HEK293 (cell line): ENCODE results near the gene ZNF41.

Experiments
- CTCF ChIA-PET: fragments of 350-600 bp; formaldehyde crosslinking; extraction: SDS; loops from one replicate; lab custom pipeline; 2021; ENCODE audit warnings: antibody characterized with exemption; lab: Yijun Ruan, JAX
- POLR2A ChIA-PET: fragments of 300-600 bp; formaldehyde crosslinking; extraction: SDS; loops from one replicate; lab custom pipeline; 2020; ENCODE audit warnings: antibody characterized with exemption, inconsistent platforms; lab: Yijun Ruan, JAX
- H3K27ac ChIP-seq: fragments of 200-500 bp; sonication (Bioruptor generic); 2 replicates; pipeline ENCODE4 v1.5.1; 2014; ENCODE audit warnings: low read depth, low read length, control low read depth, inconsistent platforms; ENCODE audit errors: extremely low read depth
- H3K36me3 ChIP-seq, 2 experiments: fragments of 200-500 bp in 1 of 2; sonication (Bioruptor generic) in 1 of 2; 1 replicate in 1 of 2; 2 replicates in 1 of 2; pipeline ENCODE4 v1.5.1; 2014 to 2017; ENCODE audit warnings: inconsistent platforms in 2 of 2, low read length in 2 of 2; ENCODE audit not compliant: control insufficient read depth in 2 of 2, insufficient read depth in 1 of 2
- H3K4me1 ChIP-seq: fragments of 200-500 bp; sonication (Bioruptor generic); 2 replicates; pipeline ENCODE4 v1.5.1; 2014; ENCODE audit warnings: mild to moderate bottlenecking, low read length, inconsistent platforms; ENCODE audit not compliant: control insufficient read depth, insufficient read depth
- H3K4me3 ChIP-seq: 2 replicates; pipeline ENCODE4 v1.5.1; 2011; ENCODE audit warnings: low read depth, mild to moderate bottlenecking, control low read depth, low read length, moderate library complexity
- H3K9me3 ChIP-seq: fragments of 200-500 bp; sonication (Bioruptor generic); 2 replicates; pipeline ENCODE4 v1.5.1; 2014; ENCODE audit warnings: low read depth, low read length, inconsistent platforms; ENCODE audit not compliant: control insufficient read depth, insufficient read depth
- GLI4 ChIP-seq: fragments of 450-650 bp; formaldehyde crosslinking; IDR thresholded peaks from 2 replicates; pipeline ENCODE4 v1.5.1; 2016; ENCODE audit warnings: missing biosample characterization, missing genetic modification characterization
- GLIS1 ChIP-seq: fragments of 450-650 bp; formaldehyde crosslinking; IDR thresholded peaks from 2 replicates; pipeline ENCODE4 v1.5.1; 2016; ENCODE audit warnings: missing biosample characterization, missing genetic modification characterization
- REPIN1 ChIP-seq: fragments of 450-650 bp; formaldehyde crosslinking; IDR thresholded peaks from 2 replicates; pipeline ENCODE4 v1.5.1; 2017; ENCODE audit warnings: missing biosample characterization, missing genetic modification characterization, low read depth
- SCRT1 ChIP-seq: fragments of 450-650 bp; formaldehyde crosslinking; IDR thresholded peaks from 2 replicates; pipeline ENCODE4 v1.5.1; 2016; ENCODE audit warnings: missing biosample characterization, missing genetic modification characterization, borderline replicate concordance
- SETDB1 ChIP-seq: IDR thresholded peaks from one replicate; pipeline ENCODE4 v1.6.1; 2017; ENCODE audit warnings: mild to moderate bottlenecking, low read length, moderate library complexity, mixed read lengths; ENCODE audit not compliant: insufficient read length
- TCF7L2 ChIP-seq: IDR thresholded peaks from 2 replicates; pipeline ENCODE4 v1.6.1; 2011; ENCODE audit warnings: low read depth, mild to moderate bottlenecking, inconsistent platforms, low read length, moderate library complexity, borderline replicate concordance
- WT1 ChIP-seq: fragments of 450-650 bp; formaldehyde crosslinking; IDR thresholded peaks from 2 replicates; pipeline ENCODE4 v1.5.1; 2016; ENCODE audit warnings: missing biosample characterization, missing genetic modification characterization
- ZBTB21 ChIP-seq: fragments of 450-650 bp; formaldehyde crosslinking; IDR thresholded peaks from 2 replicates; pipeline ENCODE4 v1.5.1; 2017; ENCODE audit warnings: missing biosample characterization, missing genetic modification characterization
- ZFP41 ChIP-seq: fragments of 450-650 bp; formaldehyde crosslinking; IDR thresholded peaks from 2 replicates; pipeline ENCODE4 v1.5.1; 2016; ENCODE audit warnings: missing biosample characterization, missing genetic modification characterization, borderline replicate concordance
- ZNF112 ChIP-seq: fragments of 450-650 bp; formaldehyde crosslinking; IDR thresholded peaks from 2 replicates; pipeline ENCODE4 v1.5.0; 2017; ENCODE audit warnings: missing biosample characterization, missing genetic modification characterization
- ZNF121 ChIP-seq: fragments of 450-650 bp; formaldehyde crosslinking; IDR thresholded peaks from 2 replicates; pipeline ENCODE4 v1.5.1; 2016; ENCODE audit warnings: missing biosample characterization, missing genetic modification characterization
- ZNF138 ChIP-seq: fragments of 450-650 bp; formaldehyde crosslinking; IDR thresholded peaks from 2 replicates; pipeline ENCODE4 v1.5.1; 2016; ENCODE audit warnings: missing biosample characterization, missing genetic modification characterization, borderline replicate concordance
- ZNF16 ChIP-seq: fragments of 450-650 bp; formaldehyde crosslinking; IDR thresholded peaks from 2 replicates; pipeline ENCODE4 v1.5.1; 2016; ENCODE audit warnings: low read depth, missing biosample characterization, missing genetic modification characterization
- ZNF221 ChIP-seq: fragments of 450-650 bp; formaldehyde crosslinking; IDR thresholded peaks from 2 replicates; pipeline ENCODE4 v1.5.1; 2017; ENCODE audit warnings: missing biosample characterization, missing genetic modification characterization, borderline replicate concordance
- ZNF335 ChIP-seq: fragments of 450-650 bp; formaldehyde crosslinking; conservative IDR thresholded peaks from 2 replicates; pipeline ENCODE4 v1.5.1; 2016; ENCODE audit warnings: missing biosample characterization, missing genetic modification characterization
- ZNF341 ChIP-seq: fragments of 450-650 bp; formaldehyde crosslinking; IDR thresholded peaks from 2 replicates; pipeline ENCODE4; 2016; ENCODE audit warnings: low read depth, missing biosample characterization, missing genetic modification characterization
- ZNF510 ChIP-seq: fragments of 450-650 bp; formaldehyde crosslinking; IDR thresholded peaks from 2 replicates; pipeline ENCODE4 v1.5.1; 2018; ENCODE audit warnings: mild to moderate bottlenecking, missing genetic modification characterization, missing biosample characterization; ENCODE audit not compliant: insufficient replicate concordance
- ZNF558 ChIP-seq: fragments of 450-650 bp; formaldehyde crosslinking; IDR thresholded peaks from 2 replicates; pipeline ENCODE4 v1.5.1; 2016; ENCODE audit warnings: missing biosample characterization, missing genetic modification characterization
- ZNF600 ChIP-seq: fragments of 450-650 bp; formaldehyde crosslinking; IDR thresholded peaks from 2 replicates; pipeline ENCODE4 v1.5.1; 2016; ENCODE audit warnings: missing biosample characterization, missing genetic modification characterization
- ZNF777 ChIP-seq: fragments of 450-650 bp; formaldehyde crosslinking; IDR thresholded peaks from 2 replicates; pipeline ENCODE4 v1.5.1; 2017; ENCODE audit warnings: missing biosample characterization, missing genetic modification characterization, borderline replicate concordance
- TF ChIP-seq, protein P1 (sequence below): sonication (generic); formaldehyde crosslinking; IDR thresholded peaks from 2 replicates; pipeline ENCODE4 v1.8.1; 2022; ENCODE audit warnings: mild to moderate bottlenecking, moderate library complexity, missing genetic modification reagents
- TF ChIP-seq, protein P2 (sequence below): fragments of 450-650 bp; formaldehyde crosslinking; IDR thresholded peaks from 2 replicates; pipeline ENCODE4 v1.5.1; 2016; ENCODE audit warnings: missing biosample characterization, missing genetic modification characterization

The ZNF41 gene

DNA sequence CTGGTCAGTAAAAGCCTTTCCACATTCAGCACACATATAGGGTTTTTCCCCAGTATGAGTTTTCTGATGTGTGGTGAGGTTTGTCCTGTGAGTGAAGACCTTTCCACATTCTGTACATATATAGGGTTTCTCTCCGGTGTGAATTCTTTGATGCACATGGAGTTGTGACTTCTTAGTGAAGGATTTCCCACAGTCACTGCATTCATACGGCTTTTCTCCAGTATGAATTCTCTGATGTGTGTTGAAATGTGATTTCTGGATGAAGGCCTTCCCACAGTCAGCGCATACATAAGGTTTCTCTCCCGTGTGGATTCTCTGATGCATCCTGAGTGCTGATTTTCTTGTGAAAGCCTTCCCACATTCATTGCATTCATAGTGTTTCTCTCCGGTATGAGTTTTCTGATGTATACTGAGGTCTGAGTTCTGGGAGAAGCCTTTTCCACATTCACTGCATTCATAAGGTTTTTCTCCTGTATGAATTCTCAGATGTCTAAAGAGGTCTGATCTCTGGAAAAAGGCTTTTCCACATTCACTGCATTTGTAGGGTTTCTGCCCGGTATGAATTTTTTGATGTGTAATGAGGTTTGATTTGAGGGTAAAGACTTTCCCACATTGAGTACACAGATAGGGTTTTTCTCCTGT lies 34.7 kb downstream of the ZNF41 start:
- H3K9me3 ChIP-seq = no peaks in the 10 kb centered on the region
- H3K27ac ChIP-seq = no peak overlapping the region
- ChIA-PET POLR2A (no interaction called here), CTCF (no interaction called here)
- H3K4me1 ChIP-seq = no peaks in the 10 kb centered on the region
- peaks cover 0 to 22% of the 10 kb centered on the region in 2 experiments; a peak in 2 of 3 replicates for H3K36me3 ChIP-seq
- TF ChIP-seq GLI4 (tag by site-specific recombination) (no peak), SETDB1 (peak; percentile 77)
- TF ChIP-seq, all 188 proteins: peak for 1
- H3K4me3 ChIP-seq = no peak overlapping the region

DNA sequence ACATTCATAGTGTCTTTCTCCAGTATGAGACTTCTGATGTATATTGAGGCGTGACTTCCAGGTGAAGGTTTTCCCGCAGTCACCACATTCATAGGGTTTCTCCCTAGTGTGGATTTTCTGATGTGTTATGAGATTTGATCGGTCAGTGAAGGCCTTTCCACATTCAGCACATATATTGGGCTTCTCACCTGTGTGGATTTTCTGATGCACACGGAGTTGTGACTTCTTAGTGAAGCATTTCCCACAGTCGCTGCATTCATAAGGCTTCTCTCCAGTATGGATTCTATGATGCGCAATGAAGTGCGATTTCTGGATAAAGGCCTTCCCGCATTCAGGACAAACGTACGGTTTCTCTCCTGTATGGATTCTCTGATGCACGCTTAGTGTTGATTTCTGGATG lies 35.4 kb downstream of the ZNF41 start:
- no peak overlapping the region for H3K4me3 ChIP-seq
- POLR2A ChIA-PET = no interaction called here
- TF ChIP-seq SETDB1 (peak; percentile 65), ZNF600 (no peak)
- H3K9me3 ChIP-seq = no peaks in the 10 kb centered on the region
- H3K4me1 ChIP-seq = no peaks in the 10 kb centered on the region
- CTCF ChIA-PET = no interaction called here
- H3K36me3 ChIP-seq = peaks cover 0 to 17% of the 10 kb centered on the region in 2 experiments; a peak in 2 of 3 replicates
- no peak overlapping the region for H3K27ac ChIP-seq

DNA sequence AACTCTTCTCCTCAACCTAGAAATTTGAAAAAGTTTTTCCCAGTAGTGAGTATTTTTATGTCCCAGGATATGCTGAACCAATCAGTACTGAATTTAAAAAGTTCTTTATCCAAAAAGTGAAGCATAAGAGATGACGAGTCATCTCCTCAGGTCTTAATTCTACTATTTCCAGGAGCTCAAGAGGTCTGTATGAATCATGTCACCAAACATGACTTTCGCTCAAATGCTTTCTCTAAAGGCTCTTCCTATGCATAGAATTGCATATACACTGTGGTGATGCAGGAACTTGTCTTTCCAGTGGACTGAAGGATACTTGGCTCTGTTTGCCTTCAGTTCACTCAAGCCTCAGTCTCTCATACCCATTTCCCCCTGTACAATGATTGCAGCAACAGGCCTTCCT lies 36.1 kb downstream of the ZNF41 start:
- TF ChIP-seq, protein P1, sequence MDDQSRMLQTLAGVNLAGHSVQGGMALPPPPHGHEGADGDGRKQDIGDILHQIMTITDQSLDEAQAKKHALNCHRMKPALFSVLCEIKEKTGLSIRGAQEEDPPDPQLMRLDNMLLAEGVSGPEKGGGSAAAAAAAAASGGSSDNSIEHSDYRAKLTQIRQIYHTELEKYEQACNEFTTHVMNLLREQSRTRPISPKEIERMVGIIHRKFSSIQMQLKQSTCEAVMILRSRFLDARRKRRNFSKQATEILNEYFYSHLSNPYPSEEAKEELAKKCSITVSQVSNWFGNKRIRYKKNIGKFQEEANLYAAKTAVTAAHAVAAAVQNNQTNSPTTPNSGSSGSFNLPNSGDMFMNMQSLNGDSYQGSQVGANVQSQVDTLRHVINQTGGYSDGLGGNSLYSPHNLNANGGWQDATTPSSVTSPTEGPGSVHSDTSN (CRISPR knock-in tag) = no peak
- no peak for TF ChIP-seq ZFP41 (tag by site-specific recombination)
- no peak for TF ChIP-seq ZNF600
- no peak for TF ChIP-seq REPIN1
- TF ChIP-seq ZNF112 (tag by site-specific recombination) = no peak
- TF ChIP-seq WT1 (tag by site-specific recombination) = no peak
- TF ChIP-seq ZNF341 (tag by site-specific recombination) = no peak
- TF ChIP-seq ZNF16 (tag by site-specific recombination) = no peak
- no peak for TF ChIP-seq ZNF510 (tag by site-specific recombination)
- TF ChIP-seq ZNF121 (tag by site-specific recombination) = no peak
- TF ChIP-seq ZNF558 (tag by site-specific recombination) = no peak
- no peak for TF ChIP-seq ZBTB21 (tag by site-specific recombination)
- no peak for TF ChIP-seq GLIS1 (tag by site-specific recombination)
- no peak for TF ChIP-seq SCRT1 (tag by site-specific recombination)
- no peak for TF ChIP-seq ZNF221
- no peak for TF ChIP-seq ZNF138 (tag by site-specific recombination)
- TF ChIP-seq, protein P2, sequence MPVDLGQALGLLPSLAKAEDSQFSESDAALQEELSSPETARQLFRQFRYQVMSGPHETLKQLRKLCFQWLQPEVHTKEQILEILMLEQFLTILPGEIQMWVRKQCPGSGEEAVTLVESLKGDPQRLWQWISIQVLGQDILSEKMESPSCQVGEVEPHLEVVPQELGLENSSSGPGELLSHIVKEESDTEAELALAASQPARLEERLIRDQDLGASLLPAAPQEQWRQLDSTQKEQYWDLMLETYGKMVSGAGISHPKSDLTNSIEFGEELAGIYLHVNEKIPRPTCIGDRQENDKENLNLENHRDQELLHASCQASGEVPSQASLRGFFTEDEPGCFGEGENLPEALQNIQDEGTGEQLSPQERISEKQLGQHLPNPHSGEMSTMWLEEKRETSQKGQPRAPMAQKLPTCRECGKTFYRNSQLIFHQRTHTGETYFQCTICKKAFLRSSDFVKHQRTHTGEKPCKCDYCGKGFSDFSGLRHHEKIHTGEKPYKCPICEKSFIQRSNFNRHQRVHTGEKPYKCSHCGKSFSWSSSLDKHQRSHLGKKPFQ (tag by site-specific recombination) = no peak
- TF ChIP-seq ZNF777 (tag by site-specific recombination) = no peak
- TF ChIP-seq TCF7L2 = no peak
- TF ChIP-seq ZNF335 = no peak
- Histone ChIP-seq H3K9me3 (no peaks in the 10 kb centered on the region), H3K4me1 (no peaks in the 10 kb centered on the region), H3K27ac (no peak overlapping the region), H3K4me3 (no peak overlapping the region), H3K36me3 (peaks cover 0 to 11% of the 10 kb centered on the region in 2 experiments; a peak in 1 of 3 replicates)
- POLR2A ChIA-PET = no interaction called here
- CTCF ChIA-PET = no interaction called here
